ENCODE measurements around the gene ITGA5. TPM values are rescaled to one million over a fixed set of nuclear protein-coding genes. Genes with fewer than 3 reads are reported as not detected.

The ITGA5 gene
- total and polyA plus RNA-seq, 2 experiments from 2014 or later: 7.3 to 23.7 TPM

DNA sequence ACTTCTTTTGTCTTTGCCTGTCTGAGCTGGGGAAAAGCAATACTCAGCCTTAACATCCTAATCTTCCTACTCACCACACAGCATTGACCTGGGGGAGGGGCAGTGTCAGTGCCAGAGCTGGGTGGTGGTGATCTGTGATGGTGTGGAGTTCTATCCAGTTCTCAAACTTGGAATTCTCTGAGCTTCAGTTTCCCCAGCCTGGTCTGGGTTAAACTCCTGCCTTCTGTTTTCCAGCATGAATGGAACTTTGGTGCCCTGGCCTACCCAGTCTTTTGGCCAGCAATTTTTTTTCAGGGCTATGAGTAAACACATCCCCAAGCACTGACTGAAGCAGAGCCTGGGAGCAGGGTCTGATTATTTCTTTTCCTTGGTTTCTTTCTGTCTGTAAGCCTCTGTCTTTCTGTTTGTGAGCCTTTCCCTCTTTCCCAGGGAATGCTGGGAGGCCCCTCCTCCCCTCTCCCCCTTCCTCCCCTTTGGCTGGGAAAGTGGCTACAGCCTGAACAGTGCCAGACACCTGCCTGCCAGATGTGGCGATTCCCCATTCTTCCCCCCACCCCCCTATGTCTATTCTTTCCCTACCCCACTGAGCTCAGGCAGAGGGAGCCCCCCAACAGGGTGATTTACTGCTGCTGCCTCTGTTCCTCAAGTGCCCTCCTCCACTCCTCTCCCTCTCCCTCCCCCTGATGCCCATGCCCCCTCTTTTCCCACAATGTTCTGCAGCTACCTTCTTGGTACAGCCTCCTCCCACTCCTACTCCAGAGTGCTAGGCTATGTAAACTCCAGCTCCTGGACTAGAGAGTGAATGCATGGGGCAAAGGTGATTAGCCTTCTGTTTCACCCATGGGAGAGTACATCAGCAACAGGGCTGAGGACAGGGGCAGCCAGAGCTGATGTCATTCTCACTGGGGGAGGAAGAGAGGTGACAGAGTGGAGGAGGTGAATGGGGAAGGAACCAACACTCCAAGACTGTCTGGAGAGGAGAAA lies 65.9 kb downstream of the ITGA5 start:
- H3K4me3 Mint-ChIP-seq: peak overlapping the region; percentile 82
- Histone ChIP-seq H3K4me3 (peak overlapping the region; percentile 61), H3K9me2 (ENCODE audit: insufficient read depth) (no peaks in the 10 kb centered on the region), H3K27me3 (ENCODE audit: insufficient read depth) (peaks cover 33% of the 10 kb centered on the region; the same call in 1 of the 2 replicates), H3K36me3 (ENCODE audit: insufficient read depth) (peaks cover 19% of the 10 kb centered on the region; the same call in 1 of the 2 replicates), H3K4me2 (peak overlapping the region; percentile 91), H3F3A (replicated peaks; ENCODE audit: low read depth) (peaks cover 34% of the 10 kb centered on the region), H3K79me2 (replicated peaks; ENCODE audit: insufficient read depth) (no peaks in the 10 kb centered on the region; the same call in 1 of the 2 replicates), H4K20me1 (replicated peaks; ENCODE audit: insufficient read depth) (peaks cover 4% of the 10 kb centered on the region; the same call in 1 of the 2 replicates), H3K27ac (ENCODE audit: low read depth) (peak overlapping the region; percentile 87), H3K4me1 (ENCODE audit: insufficient read depth) (peaks cover 87% of the 10 kb centered on the region), H2AFZ (no peak overlapping the region)
- peak overlapping the region; percentile 85; the same call in 1 of the 2 replicates for H3K27ac Mint-ChIP-seq
- H3K9me3 Mint-ChIP-seq: no peaks in the 10 kb centered on the region; the same call in 2 of the 3 replicates
- DNase-seq (ENCODE audit: low spot score) (peak; percentile 54), ATAC-seq (peak; percentile 7)
- TF ChIP-seq, protein P1, sequence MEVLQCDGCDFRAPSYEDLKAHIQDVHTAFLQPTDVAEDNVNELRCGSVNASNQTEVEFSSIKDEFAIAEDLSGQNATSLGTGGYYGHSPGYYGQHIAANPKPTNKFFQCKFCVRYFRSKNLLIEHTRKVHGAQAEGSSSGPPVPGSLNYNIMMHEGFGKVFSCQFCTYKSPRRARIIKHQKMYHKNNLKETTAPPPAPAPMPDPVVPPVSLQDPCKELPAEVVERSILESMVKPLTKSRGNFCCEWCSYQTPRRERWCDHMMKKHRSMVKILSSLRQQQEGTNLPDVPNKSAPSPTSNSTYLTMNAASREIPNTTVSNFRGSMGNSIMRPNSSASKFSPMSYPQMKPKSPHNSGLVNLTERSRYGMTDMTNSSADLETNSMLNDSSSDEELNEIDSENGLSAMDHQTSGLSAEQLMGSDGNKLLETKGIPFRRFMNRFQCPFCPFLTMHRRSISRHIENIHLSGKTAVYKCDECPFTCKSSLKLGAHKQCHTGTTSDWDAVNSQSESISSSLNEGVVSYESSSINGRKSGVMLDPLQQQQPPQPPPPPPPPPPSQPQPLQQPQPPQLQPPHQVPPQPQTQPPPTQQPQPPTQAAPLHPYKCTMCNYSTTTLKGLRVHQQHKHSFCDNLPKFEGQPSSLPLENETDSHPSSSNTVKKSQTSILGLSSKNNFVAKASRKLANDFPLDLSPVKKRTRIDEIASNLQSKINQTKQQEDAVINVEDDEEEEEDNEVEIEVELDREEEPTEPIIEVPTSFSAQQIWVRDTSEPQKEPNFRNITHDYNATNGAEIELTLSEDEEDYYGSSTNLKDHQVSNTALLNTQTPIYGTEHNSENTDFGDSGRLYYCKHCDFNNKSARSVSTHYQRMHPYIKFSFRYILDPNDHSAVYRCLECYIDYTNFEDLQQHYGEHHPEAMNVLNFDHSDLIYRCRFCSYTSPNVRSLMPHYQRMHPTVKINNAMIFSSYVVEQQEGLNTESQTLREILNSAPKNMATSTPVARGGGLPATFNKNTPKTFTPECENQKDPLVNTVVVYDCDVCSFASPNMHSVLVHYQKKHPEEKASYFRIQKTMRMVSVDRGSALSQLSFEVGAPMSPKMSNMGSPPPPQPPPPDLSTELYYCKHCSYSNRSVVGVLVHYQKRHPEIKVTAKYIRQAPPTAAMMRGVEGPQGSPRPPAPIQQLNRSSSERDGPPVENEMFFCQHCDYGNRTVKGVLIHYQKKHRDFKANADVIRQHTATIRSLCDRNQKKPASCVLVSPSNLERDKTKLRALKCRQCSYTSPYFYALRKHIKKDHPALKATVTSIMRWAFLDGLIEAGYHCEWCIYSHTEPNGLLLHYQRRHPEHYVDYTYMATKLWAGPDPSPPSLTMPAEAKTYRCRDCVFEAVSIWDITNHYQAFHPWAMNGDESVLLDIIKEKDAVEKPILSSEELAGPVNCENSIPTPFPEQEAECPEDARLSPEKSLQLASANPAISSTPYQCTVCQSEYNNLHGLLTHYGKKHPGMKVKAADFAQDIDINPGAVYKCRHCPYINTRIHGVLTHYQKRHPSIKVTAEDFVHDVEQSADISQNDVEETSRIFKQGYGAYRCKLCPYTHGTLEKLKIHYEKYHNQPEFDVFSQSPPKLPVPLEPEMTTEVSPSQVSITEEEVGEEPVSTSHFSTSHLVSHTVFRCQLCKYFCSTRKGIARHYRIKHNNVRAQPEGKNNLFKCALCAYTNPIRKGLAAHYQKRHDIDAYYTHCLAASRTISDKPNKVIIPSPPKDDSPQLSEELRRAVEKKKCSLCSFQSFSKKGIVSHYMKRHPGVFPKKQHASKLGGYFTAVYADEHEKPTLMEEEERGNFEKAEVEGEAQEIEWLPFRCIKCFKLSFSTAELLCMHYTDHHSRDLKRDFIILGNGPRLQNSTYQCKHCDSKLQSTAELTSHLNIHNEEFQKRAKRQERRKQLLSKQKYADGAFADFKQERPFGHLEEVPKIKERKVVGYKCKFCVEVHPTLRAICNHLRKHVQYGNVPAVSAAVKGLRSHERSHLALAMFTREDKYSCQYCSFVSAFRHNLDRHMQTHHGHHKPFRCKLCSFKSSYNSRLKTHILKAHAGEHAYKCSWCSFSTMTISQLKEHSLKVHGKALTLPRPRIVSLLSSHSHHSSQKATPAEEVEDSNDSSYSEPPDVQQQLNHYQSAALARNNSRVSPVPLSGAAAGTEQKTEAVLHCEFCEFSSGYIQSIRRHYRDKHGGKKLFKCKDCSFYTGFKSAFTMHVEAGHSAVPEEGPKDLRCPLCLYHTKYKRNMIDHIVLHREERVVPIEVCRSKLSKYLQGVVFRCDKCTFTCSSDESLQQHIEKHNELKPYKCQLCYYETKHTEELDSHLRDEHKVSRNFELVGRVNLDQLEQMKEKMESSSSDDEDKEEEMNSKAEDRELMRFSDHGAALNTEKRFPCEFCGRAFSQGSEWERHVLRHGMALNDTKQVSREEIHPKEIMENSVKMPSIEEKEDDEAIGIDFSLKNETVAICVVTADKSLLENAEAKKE (CRISPR knock-in tag; IDR thresholded peaks at IDR 0.05): no peak
- TF ChIP-seq EZH2 (IDR thresholded peaks at IDR 0.05; ENCODE audit: low read depth, unreplicated experiment): no peak
- TF ChIP-seq, protein P2, sequence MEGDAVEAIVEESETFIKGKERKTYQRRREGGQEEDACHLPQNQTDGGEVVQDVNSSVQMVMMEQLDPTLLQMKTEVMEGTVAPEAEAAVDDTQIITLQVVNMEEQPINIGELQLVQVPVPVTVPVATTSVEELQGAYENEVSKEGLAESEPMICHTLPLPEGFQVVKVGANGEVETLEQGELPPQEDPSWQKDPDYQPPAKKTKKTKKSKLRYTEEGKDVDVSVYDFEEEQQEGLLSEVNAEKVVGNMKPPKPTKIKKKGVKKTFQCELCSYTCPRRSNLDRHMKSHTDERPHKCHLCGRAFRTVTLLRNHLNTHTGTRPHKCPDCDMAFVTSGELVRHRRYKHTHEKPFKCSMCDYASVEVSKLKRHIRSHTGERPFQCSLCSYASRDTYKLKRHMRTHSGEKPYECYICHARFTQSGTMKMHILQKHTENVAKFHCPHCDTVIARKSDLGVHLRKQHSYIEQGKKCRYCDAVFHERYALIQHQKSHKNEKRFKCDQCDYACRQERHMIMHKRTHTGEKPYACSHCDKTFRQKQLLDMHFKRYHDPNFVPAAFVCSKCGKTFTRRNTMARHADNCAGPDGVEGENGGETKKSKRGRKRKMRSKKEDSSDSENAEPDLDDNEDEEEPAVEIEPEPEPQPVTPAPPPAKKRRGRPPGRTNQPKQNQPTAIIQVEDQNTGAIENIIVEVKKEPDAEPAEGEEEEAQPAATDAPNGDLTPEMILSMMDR (conservative IDR thresholded peaks at IDR 0.05; ENCODE audit: low read depth in 2 of 2): no peak
- TF ChIP-seq, protein P3, sequence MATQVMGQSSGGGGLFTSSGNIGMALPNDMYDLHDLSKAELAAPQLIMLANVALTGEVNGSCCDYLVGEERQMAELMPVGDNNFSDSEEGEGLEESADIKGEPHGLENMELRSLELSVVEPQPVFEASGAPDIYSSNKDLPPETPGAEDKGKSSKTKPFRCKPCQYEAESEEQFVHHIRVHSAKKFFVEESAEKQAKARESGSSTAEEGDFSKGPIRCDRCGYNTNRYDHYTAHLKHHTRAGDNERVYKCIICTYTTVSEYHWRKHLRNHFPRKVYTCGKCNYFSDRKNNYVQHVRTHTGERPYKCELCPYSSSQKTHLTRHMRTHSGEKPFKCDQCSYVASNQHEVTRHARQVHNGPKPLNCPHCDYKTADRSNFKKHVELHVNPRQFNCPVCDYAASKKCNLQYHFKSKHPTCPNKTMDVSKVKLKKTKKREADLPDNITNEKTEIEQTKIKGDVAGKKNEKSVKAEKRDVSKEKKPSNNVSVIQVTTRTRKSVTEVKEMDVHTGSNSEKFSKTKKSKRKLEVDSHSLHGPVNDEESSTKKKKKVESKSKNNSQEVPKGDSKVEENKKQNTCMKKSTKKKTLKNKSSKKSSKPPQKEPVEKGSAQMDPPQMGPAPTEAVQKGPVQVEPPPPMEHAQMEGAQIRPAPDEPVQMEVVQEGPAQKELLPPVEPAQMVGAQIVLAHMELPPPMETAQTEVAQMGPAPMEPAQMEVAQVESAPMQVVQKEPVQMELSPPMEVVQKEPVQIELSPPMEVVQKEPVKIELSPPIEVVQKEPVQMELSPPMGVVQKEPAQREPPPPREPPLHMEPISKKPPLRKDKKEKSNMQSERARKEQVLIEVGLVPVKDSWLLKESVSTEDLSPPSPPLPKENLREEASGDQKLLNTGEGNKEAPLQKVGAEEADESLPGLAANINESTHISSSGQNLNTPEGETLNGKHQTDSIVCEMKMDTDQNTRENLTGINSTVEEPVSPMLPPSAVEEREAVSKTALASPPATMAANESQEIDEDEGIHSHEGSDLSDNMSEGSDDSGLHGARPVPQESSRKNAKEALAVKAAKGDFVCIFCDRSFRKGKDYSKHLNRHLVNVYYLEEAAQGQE (IDR thresholded peaks at IDR 0.05; ENCODE audit: unreplicated experiment): no peak
- TF ChIP-seq ZNF331 (CRISPR knock-in tag; IDR thresholded peaks at IDR 0.05; ENCODE audit: low read depth): no peak
- no peak for TF ChIP-seq EZH2phosphoT487 (IDR thresholded peaks at IDR 0.05; ENCODE audit: unreplicated experiment)
- no peak for TF ChIP-seq ZNF114 (CRISPR knock-in tag; IDR thresholded peaks at IDR 0.05)
- TF ChIP-seq JUNB (IDR thresholded peaks at IDR 0.05; ENCODE audit: unreplicated experiment): no peak
- TF ChIP-seq CREB1 (CRISPR knock-in tag; IDR thresholded peaks at IDR 0.05; ENCODE audit: low read depth): no peak
- no peak for TF ChIP-seq STAT1 (IDR thresholded peaks at IDR 0.05; ENCODE audit: unreplicated experiment)
- TF ChIP-seq POLR2AphosphoS5 (IDR thresholded peaks at IDR 0.05; ENCODE audit: low read depth): no peak
- TF ChIP-seq, protein P4, sequence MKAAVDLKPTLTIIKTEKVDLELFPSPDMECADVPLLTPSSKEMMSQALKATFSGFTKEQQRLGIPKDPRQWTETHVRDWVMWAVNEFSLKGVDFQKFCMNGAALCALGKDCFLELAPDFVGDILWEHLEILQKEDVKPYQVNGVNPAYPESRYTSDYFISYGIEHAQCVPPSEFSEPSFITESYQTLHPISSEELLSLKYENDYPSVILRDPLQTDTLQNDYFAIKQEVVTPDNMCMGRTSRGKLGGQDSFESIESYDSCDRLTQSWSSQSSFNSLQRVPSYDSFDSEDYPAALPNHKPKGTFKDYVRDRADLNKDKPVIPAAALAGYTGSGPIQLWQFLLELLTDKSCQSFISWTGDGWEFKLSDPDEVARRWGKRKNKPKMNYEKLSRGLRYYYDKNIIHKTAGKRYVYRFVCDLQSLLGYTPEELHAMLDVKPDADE (IDR thresholded peaks at IDR 0.05): no peak
- TF ChIP-seq NANOG (IDR thresholded peaks at IDR 0.05; ENCODE audit: borderline replicate concordance): no peak
- peaks cover 52% of the 10 kb centered on the region for H3K27me3 Mint-ChIP-seq (ENCODE audit: insufficient read depth, low read depth, poor library complexity)
- H3K36me3 Mint-ChIP-seq (ENCODE audit: low read depth): peaks cover 22% of the 10 kb centered on the region
- H3K4me1 Mint-ChIP-seq: peaks cover 51% of the 10 kb centered on the region
